HG02571 (cell line): ENCODE results near the gene SMG9.
A peak's percentile ranks its signal among the peaks of the same experiment; 100 is the strongest.

Experiments used
- ATAC-seq: cut with Tn5 transposase; IDR thresholded peaks from one replicate; pipeline ENCODE4 v1.9.1; 2021; ENCODE audit warnings: mild to moderate bottlenecking, moderate library complexity; ENCODE audit not compliant: unreplicated experiment

The SMG9 gene

GRCh38 chr19:43754503-43755255, at the start of gene SMG9:
Gene SMG9 (minus strand): TSS chr19:43754962. CDS start chr19:43750741, 4,221 bp downstream.
- ATAC-seq, result peak; percentile 55

- no peak for ATAC-seq
Observed at GRCh38 chr19:43804432-43804831, 49.7 kb upstream of the SMG9 start.

GRCh38 chr19:43802216-43802951, 47.6 kb upstream of the SMG9 start, which contains the start of gene LYPD5:
Gene LYPD5 (minus strand): TSS chr19:43802447. CDS start chr19:43802380, 67 bp downstream.
- ATAC-seq, result no peak

GRCh38 chr19:43799502-43800142, 44.9 kb upstream of the SMG9 start:
- ATAC-seq, result no peak

- no peak for ATAC-seq
Observed at GRCh38 chr19:43798546-43799409, 44.0 kb upstream of the SMG9 start.

- ATAC-seq, result no peak
Observed at GRCh38 chr19:43798026-43798545, 43.3 kb upstream of the SMG9 start.

GRCh38 chr19:43797556-43797955, 42.8 kb upstream of the SMG9 start:
- ATAC-seq, result no peak

GRCh38 chr19:43797118-43797517, 42.4 kb upstream of the SMG9 start:
- ATAC-seq, result no peak

GRCh38 chr19:43790587-43790986, 35.8 kb upstream of the SMG9 start:
- ATAC-seq, result no peak

- no peak for ATAC-seq
Observed at GRCh38 chr19:43789029-43789428, 34.3 kb upstream of the SMG9 start.

GRCh38 chr19:43786665-43787064, 31.9 kb upstream of the SMG9 start:
- no peak for ATAC-seq

GRCh38 chr19:43784981-43785808, 30.4 kb upstream of the SMG9 start:
- ATAC-seq, result no peak

GRCh38 chr19:43784241-43784980, 29.6 kb upstream of the SMG9 start:
- ATAC-seq, result no peak

GRCh38 chr19:43783636-43784035, 28.9 kb upstream of the SMG9 start:
- no peak for ATAC-seq

- ATAC-seq, result no peak
Observed at GRCh38 chr19:43782689-43783231, 28.0 kb upstream of the SMG9 start.

GRCh38 chr19:43782311-43782660, 27.5 kb upstream of the SMG9 start:
- no peak for ATAC-seq

- no peak for ATAC-seq
Observed at GRCh38 chr19:43781630-43782310, 27.0 kb upstream of the SMG9 start.
